ENCODE data around the gene NPPB. TPM values are rescaled to one million over a fixed set of nuclear protein-coding genes. Genes with fewer than 3 reads are reported as not detected.
A peak's percentile ranks its signal among the peaks of the same experiment; 100 is the strongest.

NPPB gene
- polyA plus RNA-seq, 4 donors: 0.39 to 145 (median 19.7) TPM; not detected in 1

GRCh38 chr1:11878891-11879190 lies 20.1 kb upstream of the NPPB start:
- H3K27me3 ChIP-seq (ENCODE audit: control insufficient read depth in 3 of 3, insufficient read depth in 3 of 3, low read length in 3 of 3): peaks cover 0 to 14% (median 0%) of the 10 kb centered on the region in 3 donors
- 84 to 91% (median 87%) methylated on average over 6 of the region's 6 CpGs for WGBS, 3 donors
- FAIRE-seq (no peak), DNase-seq (no peak)
- no peaks in the 10 kb centered on the region for H3K36me3 ChIP-seq (ENCODE audit: control insufficient read depth in 3 of 3, insufficient read depth in 2 of 3, low read depth in 1 of 3, low read length in 3 of 3)
- H3K27ac ChIP-seq (ENCODE audit: low read depth in 1 of 3, low read length in 2 of 3): no peak overlapping the region
- H3K9me3 ChIP-seq (ENCODE audit: control insufficient read depth in 2 of 2, insufficient read depth in 1 of 2, low read depth in 1 of 2, low read length in 1 of 2): no peaks in the 10 kb centered on the region
- H3K4me1 ChIP-seq (ENCODE audit: control insufficient read depth in 3 of 3, insufficient read depth in 2 of 3, low read depth in 1 of 3, low read length in 2 of 3): peaks cover 0 to 22% (median 0%) of the 10 kb centered on the region in 3 donors
- H3K4me3 ChIP-seq (ENCODE audit: low read depth in 1 of 3, low read length in 3 of 3): no peak overlapping the region

GRCh38 chr1:11878081-11878890 lies 19.5 kb upstream of the NPPB start:
- peaks cover 0 to 22% (median 0%) of the 10 kb centered on the region in 3 donors for H3K4me1 ChIP-seq (ENCODE audit: control insufficient read depth in 3 of 3, insufficient read depth in 2 of 3, low read depth in 1 of 3, low read length in 2 of 3)
- no peak overlapping the region for H3K27ac ChIP-seq (ENCODE audit: low read depth in 1 of 3, low read length in 2 of 3)
- WGBS, 3 donors: 75 to 88% (median 81%) methylated on average over 30 to 31 of the region's 31 CpGs
- no peaks in the 10 kb centered on the region for H3K36me3 ChIP-seq (ENCODE audit: control insufficient read depth in 3 of 3, insufficient read depth in 2 of 3, low read depth in 1 of 3, low read length in 3 of 3)
- peaks cover 0 to 14% (median 0%) of the 10 kb centered on the region in 3 donors for H3K27me3 ChIP-seq (ENCODE audit: control insufficient read depth in 3 of 3, insufficient read depth in 3 of 3, low read length in 3 of 3)
- DNase-seq (no peak), FAIRE-seq (no peak)
- H3K4me3 ChIP-seq (ENCODE audit: low read depth in 1 of 3, low read length in 3 of 3): no peak overlapping the region
- no peaks in the 10 kb centered on the region for H3K9me3 ChIP-seq (ENCODE audit: control insufficient read depth in 2 of 2, insufficient read depth in 1 of 2, low read depth in 1 of 2, low read length in 1 of 2)

- Histone ChIP-seq H3K9me3 (ENCODE audit: control insufficient read depth in 2 of 2, insufficient read depth in 1 of 2, low read depth in 1 of 2, low read length in 1 of 2) (no peaks in the 10 kb centered on the region), H3K4me1 (ENCODE audit: control insufficient read depth in 3 of 3, insufficient read depth in 2 of 3, low read depth in 1 of 3, low read length in 2 of 3) (peaks cover 0 to 11% (median 0%) of the 10 kb centered on the region in 3 donors), H3K27ac (ENCODE audit: low read depth in 1 of 3, low read length in 2 of 3) (no peak overlapping the region), H3K4me3 (ENCODE audit: low read depth in 1 of 3, low read length in 3 of 3) (no peak overlapping the region), H3K36me3 (ENCODE audit: control insufficient read depth in 3 of 3, insufficient read depth in 2 of 3, low read depth in 1 of 3, low read length in 3 of 3) (no peaks in the 10 kb centered on the region), H3K27me3 (ENCODE audit: control insufficient read depth in 3 of 3, insufficient read depth in 3 of 3, low read length in 3 of 3) (peaks cover 0 to 14% (median 0%) of the 10 kb centered on the region in 3 donors)
- no peak for FAIRE-seq
- no peak for DNase-seq
- WGBS, 3 donors: 45 to 65% (median 58%) methylated on average over 6 of the region's 6 CpGs
Measured at GRCh38 chr1:11877074-11877473, 18.3 kb upstream of the NPPB start.

- no peak for DNase-seq
- peaks cover 0 to 14% (median 0%) of the 10 kb centered on the region in 3 donors for H3K27me3 ChIP-seq (ENCODE audit: control insufficient read depth in 3 of 3, insufficient read depth in 3 of 3, low read length in 3 of 3)
- WGBS, 3 donors: 83 to 86% (median 83%) methylated on average over 10 of the region's 10 CpGs
- no peak overlapping the region for H3K4me3 ChIP-seq (ENCODE audit: low read depth in 1 of 3, low read length in 3 of 3)
- H3K4me1 ChIP-seq (ENCODE audit: control insufficient read depth in 3 of 3, insufficient read depth in 2 of 3, low read depth in 1 of 3, low read length in 2 of 3): no peaks in the 10 kb centered on the region
- H3K9me3 ChIP-seq (ENCODE audit: control insufficient read depth in 2 of 2, insufficient read depth in 1 of 2, low read depth in 1 of 2, low read length in 1 of 2): no peaks in the 10 kb centered on the region
- no peak for FAIRE-seq
- no peaks in the 10 kb centered on the region for H3K36me3 ChIP-seq (ENCODE audit: control insufficient read depth in 3 of 3, insufficient read depth in 2 of 3, low read depth in 1 of 3, low read length in 3 of 3)
- H3K27ac ChIP-seq (ENCODE audit: low read depth in 1 of 3, low read length in 2 of 3): peak overlapping the region in 1 of 3 donors; percentile 7
Measured at GRCh38 chr1:11875094-11875493, 16.3 kb upstream of the NPPB start.

- peaks cover 0 to 14% (median 0%) of the 10 kb centered on the region in 3 donors for H3K27me3 ChIP-seq (ENCODE audit: control insufficient read depth in 3 of 3, insufficient read depth in 3 of 3, low read length in 3 of 3)
- 58 to 66% (median 60%) methylated on average over 6 of the region's 6 CpGs for WGBS, 3 donors
- H3K4me1 ChIP-seq (ENCODE audit: control insufficient read depth in 3 of 3, insufficient read depth in 2 of 3, low read depth in 1 of 3, low read length in 2 of 3): no peaks in the 10 kb centered on the region
- FAIRE-seq (no peak), DNase-seq (no peak)
- H3K27ac ChIP-seq (ENCODE audit: low read depth in 1 of 3, low read length in 2 of 3): peak overlapping the region in 1 of 3 donors; percentile 7
- no peaks in the 10 kb centered on the region for H3K36me3 ChIP-seq (ENCODE audit: control insufficient read depth in 3 of 3, insufficient read depth in 2 of 3, low read depth in 1 of 3, low read length in 3 of 3)
- H3K9me3 ChIP-seq (ENCODE audit: control insufficient read depth in 2 of 2, insufficient read depth in 1 of 2, low read depth in 1 of 2, low read length in 1 of 2): no peaks in the 10 kb centered on the region
- no peak overlapping the region for H3K4me3 ChIP-seq (ENCODE audit: low read depth in 1 of 3, low read length in 3 of 3)
Measured at GRCh38 chr1:11874624-11875023, 15.9 kb upstream of the NPPB start.

- FAIRE-seq: no peak
- H3K27me3 ChIP-seq (ENCODE audit: control insufficient read depth in 3 of 3, insufficient read depth in 3 of 3, low read length in 3 of 3): peaks cover 0 to 16% (median 0%) of the 10 kb centered on the region in 3 donors
Measured at GRCh38 chr1:11874258-11874562, 15.5 kb upstream of the NPPB start.

GRCh38 chr1:11873395-11874257 lies 14.9 kb upstream of the NPPB start:
- WGBS, 3 donors: 71 to 75% (median 75%) methylated on average over 14 of the region's 14 CpGs
- no peaks in the 10 kb centered on the region for H3K36me3 ChIP-seq (ENCODE audit: control insufficient read depth in 3 of 3, insufficient read depth in 2 of 3, low read depth in 1 of 3, low read length in 3 of 3)
- peaks cover 0 to 17% (median 0%) of the 10 kb centered on the region in 3 donors for H3K27me3 ChIP-seq (ENCODE audit: control insufficient read depth in 3 of 3, insufficient read depth in 3 of 3, low read length in 3 of 3)
- no peaks in the 10 kb centered on the region for H3K4me1 ChIP-seq (ENCODE audit: control insufficient read depth in 3 of 3, insufficient read depth in 2 of 3, low read depth in 1 of 3, low read length in 2 of 3)
- no peak for DNase-seq
- H3K4me3 ChIP-seq (ENCODE audit: low read depth in 1 of 3, low read length in 3 of 3): no peak overlapping the region
- H3K27ac ChIP-seq (ENCODE audit: low read depth in 1 of 3, low read length in 2 of 3): no peak overlapping the region
- no peak for FAIRE-seq
- no peaks in the 10 kb centered on the region for H3K9me3 ChIP-seq (ENCODE audit: control insufficient read depth in 2 of 2, insufficient read depth in 1 of 2, low read depth in 1 of 2, low read length in 1 of 2)

More at GRCh38 chr1:11874258-11874562, 15.5 kb upstream of the NPPB start:
- H3K27ac ChIP-seq (ENCODE audit: low read depth in 1 of 3, low read length in 2 of 3): no peak overlapping the region
- H3K36me3 ChIP-seq (ENCODE audit: control insufficient read depth in 3 of 3, insufficient read depth in 2 of 3, low read depth in 1 of 3, low read length in 3 of 3): no peaks in the 10 kb centered on the region
- 63 to 74% (median 72%) methylated on average over 10 of the region's 10 CpGs for WGBS, 3 donors
- no peak for DNase-seq
- H3K9me3 ChIP-seq (ENCODE audit: control insufficient read depth in 2 of 2, insufficient read depth in 1 of 2, low read depth in 1 of 2, low read length in 1 of 2): no peaks in the 10 kb centered on the region
- no peaks in the 10 kb centered on the region for H3K4me1 ChIP-seq (ENCODE audit: control insufficient read depth in 3 of 3, insufficient read depth in 2 of 3, low read depth in 1 of 3, low read length in 2 of 3)
- no peak overlapping the region for H3K4me3 ChIP-seq (ENCODE audit: low read depth in 1 of 3, low read length in 3 of 3)

GRCh38 chr1:11872545-11872944 lies 13.8 kb upstream of the NPPB start:
- DNase-seq (no peak), FAIRE-seq (no peak)
- H3K27ac ChIP-seq (ENCODE audit: low read depth in 1 of 3, low read length in 2 of 3): no peak overlapping the region
- WGBS, 3 donors: 38 to 52% (median 40%) methylated on average over 7 of the region's 7 CpGs
- no peaks in the 10 kb centered on the region for H3K9me3 ChIP-seq (ENCODE audit: control insufficient read depth in 2 of 2, insufficient read depth in 1 of 2, low read depth in 1 of 2, low read length in 1 of 2)
- H3K36me3 ChIP-seq (ENCODE audit: control insufficient read depth in 3 of 3, insufficient read depth in 2 of 3, low read depth in 1 of 3, low read length in 3 of 3): no peaks in the 10 kb centered on the region
- H3K4me1 ChIP-seq (ENCODE audit: control insufficient read depth in 3 of 3, insufficient read depth in 2 of 3, low read depth in 1 of 3, low read length in 2 of 3): no peaks in the 10 kb centered on the region
- H3K27me3 ChIP-seq (ENCODE audit: control insufficient read depth in 3 of 3, insufficient read depth in 3 of 3, low read length in 3 of 3): peaks cover 0 to 12% (median 0%) of the 10 kb centered on the region in 3 donors
- no peak overlapping the region for H3K4me3 ChIP-seq (ENCODE audit: low read depth in 1 of 3, low read length in 3 of 3)
